Effector memory CD8-positive, alpha-beta T cell (primary cell): Measurements from ENCODE around the gene SUSD5.
"Not testable (repeated sequence)": the region's sequence is repeated elsewhere in the genome, so short reads cannot be mapped to it uniquely, and the experiment has no call there.

Experiments
- ATAC-seq: fragments of 150-1000 bp; cut with Tn5 transposase; replicated peaks from 2 replicates; pipeline ENCODE4 v1.10.0; 2021; ENCODE audit warnings: mild to moderate bottlenecking, moderate library complexity
- DNase-seq, 3 experiments: peaks; one replicate each; pipeline ENCODE4 v3.0.0; 2021
- H3K27ac Mint-ChIP-seq, 2 donors: one replicate each; pipeline ENCODE4 v1.8.0; 2022; ENCODE audit warnings: mild to moderate bottlenecking in 2 of 2, mixed read lengths in 2 of 2, moderate library complexity in 2 of 2
- H3K27me3 Mint-ChIP-seq, 2 donors: one replicate each; pipeline ENCODE4 v1.8.0; 2022; ENCODE audit warnings: mixed read lengths in 2 of 2
- H3K36me3 Mint-ChIP-seq: one replicate; pipeline ENCODE4 v1.8.0; 2022; ENCODE audit warnings: mild to moderate bottlenecking, moderate library complexity, mixed read lengths; ENCODE audit not compliant: insufficient read depth
- H3K4me1 Mint-ChIP-seq, 2 donors: one replicate each; pipeline ENCODE4 v1.8.0; 2022; ENCODE audit warnings: low read depth in 2 of 2, mixed read lengths in 2 of 2
- H3K4me3 Mint-ChIP-seq, 2 donors: one replicate each; pipeline ENCODE4 v1.8.0; 2022; ENCODE audit warnings: mild to moderate bottlenecking in 2 of 2, mixed read lengths in 2 of 2, moderate library complexity in 2 of 2
- H3K9me3 Mint-ChIP-seq, 2 donors: one replicate each; pipeline ENCODE4 v1.8.0; 2022; ENCODE audit warnings: mixed read lengths in 2 of 2

The SUSD5 gene

GRCh38 chr3:33159234-33159633 lies 59.4 kb downstream of the SUSD5 start:
- Mint-ChIP-seq H3K27me3 (peaks cover 67 to 74% of the 10 kb centered on the region in 2 donors), H3K4me1 (no peaks in the 10 kb centered on the region), H3K4me3 (no peak overlapping the region), H3K27ac (no peak overlapping the region), H3K9me3 (no peaks in the 10 kb centered on the region), H3K36me3 (no peaks in the 10 kb centered on the region)
- ATAC-seq (no peak), DNase-seq (no peak)

GRCh38 chr3:33155301-33155700 lies 63.3 kb downstream of the SUSD5 start:
- no peaks in the 10 kb centered on the region for H3K36me3 Mint-ChIP-seq
- no peak overlapping the region for H3K27ac Mint-ChIP-seq
- no peak for DNase-seq
- ATAC-seq: no peak
- H3K9me3 Mint-ChIP-seq: no peaks in the 10 kb centered on the region
- no peaks in the 10 kb centered on the region for H3K4me1 Mint-ChIP-seq
- no peak overlapping the region for H3K4me3 Mint-ChIP-seq
- peaks cover 68 to 74% of the 10 kb centered on the region in 2 donors for H3K27me3 Mint-ChIP-seq

- ATAC-seq (no peak), DNase-seq (no peak)
- Mint-ChIP-seq H3K4me1 (no peaks in the 10 kb centered on the region), H3K27me3 (peaks cover 54 to 59% of the 10 kb centered on the region in 2 donors), H3K36me3 (no peaks in the 10 kb centered on the region), H3K4me3 (no peak overlapping the region), H3K27ac (no peak overlapping the region), H3K9me3 (no peaks in the 10 kb centered on the region)
These were observed 64.8 kb downstream of the SUSD5 start for GRCh38 chr3:33153782-33154181.

GRCh38 chr3:33152363-33153360 lies 65.9 kb downstream of the SUSD5 start:
- DNase-seq: no peak
- no peaks in the 10 kb centered on the region for H3K36me3 Mint-ChIP-seq
- ATAC-seq: no peak
- H3K4me3 Mint-ChIP-seq: no peak overlapping the region
- H3K9me3 Mint-ChIP-seq: no peaks in the 10 kb centered on the region
- no peak overlapping the region for H3K27ac Mint-ChIP-seq
- peaks cover 43 to 47% of the 10 kb centered on the region in 2 donors for H3K27me3 Mint-ChIP-seq
- H3K4me1 Mint-ChIP-seq: peaks cover 2 to 3% of the 10 kb centered on the region in 2 donors

GRCh38 chr3:33149342-33149741 lies 69.3 kb downstream of the SUSD5 start:
- no peak for ATAC-seq
- no peak overlapping the region for H3K4me3 Mint-ChIP-seq

GRCh38 chr3:33146791-33147445 lies 71.7 kb downstream of the SUSD5 start:
- Mint-ChIP-seq H3K36me3 (peaks cover 17% of the 10 kb centered on the region), H3K27me3 (no peaks in the 10 kb centered on the region), H3K9me3 (no peaks in the 10 kb centered on the region), H3K4me1 (peaks cover 3 to 8% of the 10 kb centered on the region in 2 donors), H3K27ac (peak overlapping the region in 1 of 2 donors; percentile 19), H3K4me3 (no peak overlapping the region)
- ATAC-seq (no peak), DNase-seq (no peak)

More at GRCh38 chr3:33149342-33149741, 69.3 kb downstream of the SUSD5 start:
- H3K4me1 Mint-ChIP-seq: peaks cover 2 to 3% of the 10 kb centered on the region in 2 donors
- peaks cover 14 to 17% of the 10 kb centered on the region in 2 donors for H3K27me3 Mint-ChIP-seq
- no peaks in the 10 kb centered on the region for H3K9me3 Mint-ChIP-seq
- H3K36me3 Mint-ChIP-seq: no peaks in the 10 kb centered on the region
- no peak for DNase-seq
- H3K27ac Mint-ChIP-seq: no peak overlapping the region

GRCh38 chr3:33145901-33146580 lies 72.6 kb downstream of the SUSD5 start:
- Mint-ChIP-seq H3K9me3 (no peaks in the 10 kb centered on the region), H3K27me3 (no peaks in the 10 kb centered on the region), H3K36me3 (peaks cover 17% of the 10 kb centered on the region), H3K4me1 (peaks cover 3 to 12% of the 10 kb centered on the region in 2 donors), H3K27ac (no peak overlapping the region), H3K4me3 (no peak overlapping the region)
- ATAC-seq (no peak), DNase-seq (no peak)

- Mint-ChIP-seq H3K27me3 (no peaks in the 10 kb centered on the region), H3K4me3 (no peak overlapping the region), H3K9me3 (no peaks in the 10 kb centered on the region), H3K4me1 (peaks cover 3 to 12% of the 10 kb centered on the region in 2 donors), H3K27ac (no peak overlapping the region), H3K36me3 (peaks cover 17% of the 10 kb centered on the region)
- no peak for DNase-seq
- ATAC-seq: no peak
These were observed 73.2 kb downstream of the SUSD5 start for GRCh38 chr3:33145221-33145900.

GRCh38 chr3:33144433-33144832 lies 74.2 kb downstream of the SUSD5 start:
- DNase-seq (peak in 1 of 3 experiments; percentile 6), ATAC-seq (no peak)
- Mint-ChIP-seq H3K4me1 (peaks cover 3 to 12% of the 10 kb centered on the region in 2 donors), H3K36me3 (peaks cover 17% of the 10 kb centered on the region), H3K27ac (no peak overlapping the region), H3K9me3 (no peaks in the 10 kb centered on the region), H3K27me3 (no peaks in the 10 kb centered on the region), H3K4me3 (no peak overlapping the region)

- ATAC-seq: no peak
- Mint-ChIP-seq H3K9me3 (no peaks in the 10 kb centered on the region), H3K27me3 (no peaks in the 10 kb centered on the region), H3K36me3 (peaks cover 25% of the 10 kb centered on the region), H3K27ac (no peak overlapping the region), H3K4me1 (peaks cover 2 to 9% of the 10 kb centered on the region in 2 donors), H3K4me3 (no peak overlapping the region)
- no peak for DNase-seq
These were observed 77.6 kb downstream of the SUSD5 start for GRCh38 chr3:33141006-33141405.

GRCh38 chr3:33139996-33140395 lies 78.6 kb downstream of the SUSD5 start:
- Mint-ChIP-seq H3K36me3 (peaks cover 32% of the 10 kb centered on the region), H3K27ac (no peak overlapping the region), H3K4me1 (peaks cover 2 to 9% of the 10 kb centered on the region in 2 donors), H3K4me3 (no peak overlapping the region), H3K27me3 (no peaks in the 10 kb centered on the region), H3K9me3 (no peaks in the 10 kb centered on the region)
- ATAC-seq: no peak
- DNase-seq: no peak

GRCh38 chr3:33139006-33139623 lies 79.5 kb downstream of the SUSD5 start:
- not testable (repeated sequence) for H3K27me3 Mint-ChIP-seq, DNase-seq, ATAC-seq, H3K4me1 Mint-ChIP-seq, H3K27ac Mint-ChIP-seq, H3K9me3 Mint-ChIP-seq, H3K4me3 Mint-ChIP-seq
- H3K36me3 Mint-ChIP-seq: peaks cover 41% of the 10 kb centered on the region
